IPS-18c (cell line): ENCODE results near the gene KRTAP29-1.
"Not testable (repeated sequence)": the region's sequence is repeated elsewhere in the genome, so short reads cannot be mapped to it uniquely, and the experiment has no call there.

ENCODE experiments used
- H3K4me3 ChIP-seq: 2 replicates; pipeline ENCODE4 v1.7.0; 2013; ENCODE audit warnings: low read depth, mild to moderate bottlenecking, low read length, moderate library complexity; ENCODE audit not compliant: insufficient read depth
- H3K9me3 ChIP-seq: one replicate; pipeline ENCODE4 v1.6.1; 2013; ENCODE audit warnings: mild to moderate bottlenecking, low read length, moderate library complexity; ENCODE audit not compliant: control insufficient read depth, insufficient read depth

The KRTAP29-1 gene, protein sequence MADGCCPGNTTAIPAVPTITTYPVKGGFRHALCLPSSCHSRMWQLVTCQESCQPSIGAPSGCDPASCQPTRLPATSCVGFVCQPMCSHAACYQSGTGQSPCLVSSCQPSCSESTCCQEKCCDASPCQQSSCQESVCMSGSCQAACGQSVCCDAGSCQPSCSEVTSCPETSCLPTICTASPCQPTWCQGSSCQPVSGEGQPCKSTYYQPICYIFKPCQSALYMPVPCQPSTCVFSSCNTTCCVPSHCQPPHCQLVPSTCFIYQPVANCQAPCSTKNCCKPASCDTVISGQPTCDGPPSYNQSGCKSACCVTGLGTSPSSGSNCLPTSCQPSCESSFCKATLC

GRCh38 chr17:41301916-41302901 lies at the start of gene KRTAP29-1:
KRTAP29-1 (minus strand) TSS chr17:41302851; CDS start chr17:41302851, 0 bp downstream.
- no peaks in the 10 kb centered on the region for H3K9me3 ChIP-seq

GRCh38 chr17:41351177-41351576 lies 48.5 kb upstream of the KRTAP29-1 start:
- Histone ChIP-seq H3K4me3 (no peak overlapping the region), H3K9me3 (no peaks in the 10 kb centered on the region)

More at GRCh38 chr17:41301916-41302901, at the start of gene KRTAP29-1:
- H3K4me3 ChIP-seq, result no peak within 1 kb of the TSS

- not testable (repeated sequence) for H3K9me3 ChIP-seq, H3K4me3 ChIP-seq
These were observed 47.8 kb upstream of the KRTAP29-1 start, which contains the start of gene KRT33A for GRCh38 chr17:41350381-41350878. KRT33A (minus strand) TSS chr17:41350828; CDS start chr17:41350767, 61 bp downstream.

DNA sequence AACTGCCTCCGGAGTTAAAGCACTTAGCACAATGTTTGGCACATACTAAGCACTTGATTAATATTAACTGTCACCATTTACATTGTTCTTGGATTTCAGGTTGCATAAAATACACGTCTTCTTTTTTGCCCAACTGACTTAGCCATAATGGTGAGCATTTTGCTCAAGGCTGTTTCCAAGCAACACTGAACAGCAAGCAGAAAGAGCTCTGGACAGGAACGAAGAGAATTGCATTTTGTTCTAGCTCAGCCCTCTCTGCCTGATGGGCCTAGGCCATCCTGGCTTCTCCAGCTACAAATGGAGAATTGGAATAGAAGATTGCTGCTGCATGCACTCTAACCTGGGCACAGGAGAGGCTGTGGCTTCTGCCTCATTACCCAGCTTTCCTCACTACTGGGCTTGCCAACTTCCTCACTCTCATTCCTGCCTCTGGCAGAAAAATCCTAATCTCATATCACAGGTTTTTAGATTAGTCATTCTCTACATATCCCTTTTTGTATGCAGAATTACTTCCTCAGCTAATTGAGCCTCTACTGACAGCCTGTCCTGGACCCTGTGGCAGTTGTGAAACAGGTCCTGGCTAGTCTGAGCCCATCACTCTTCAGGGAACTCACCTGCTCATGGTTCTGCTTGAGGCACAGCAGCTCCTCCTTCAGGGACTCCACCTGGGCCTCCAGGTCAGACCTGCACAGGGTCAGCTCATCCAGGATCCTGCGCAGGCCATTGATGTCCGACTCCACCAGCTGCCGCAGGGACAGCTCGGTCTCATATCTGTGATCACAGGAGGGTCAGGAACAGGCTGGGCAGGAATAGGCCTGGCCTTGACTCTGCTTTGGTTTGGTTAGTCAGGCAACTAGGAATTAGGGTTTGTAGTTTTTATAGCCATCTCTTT lies 45.5 kb upstream of the KRTAP29-1 start:
- H3K4me3 ChIP-seq, result no peak overlapping the region
- H3K9me3 ChIP-seq, result peaks cover 2% of the 10 kb centered on the region

GRCh38 chr17:41346421-41346820 lies 43.8 kb upstream of the KRTAP29-1 start:
- H3K9me3 ChIP-seq, H3K4me3 ChIP-seq: not testable (repeated sequence)

GRCh38 chr17:41345992-41346391 lies 43.3 kb upstream of the KRTAP29-1 start:
- H3K9me3 ChIP-seq, result peaks cover 2% of the 10 kb centered on the region
- H3K4me3 ChIP-seq, result no peak overlapping the region

DNA sequence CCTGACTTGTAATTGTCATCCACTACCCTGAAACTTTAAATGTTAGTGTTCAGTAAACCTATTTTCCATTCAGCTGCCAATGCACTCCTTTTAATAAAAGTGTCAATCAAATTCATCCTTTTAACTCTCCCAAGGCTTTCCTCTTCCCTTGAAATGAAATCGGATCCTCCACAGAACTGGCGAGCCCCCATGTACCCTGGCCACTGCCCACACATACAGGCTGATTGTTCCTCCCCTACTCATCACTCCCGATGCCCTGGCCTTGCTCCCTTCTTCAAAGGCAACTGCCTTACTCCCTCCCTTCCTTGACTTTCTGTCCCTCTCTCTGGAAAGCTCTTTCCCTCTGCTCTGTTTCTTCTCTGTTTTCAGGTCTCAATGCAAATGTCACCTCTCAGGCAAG lies 40.4 kb upstream of the KRTAP29-1 start:
- Histone ChIP-seq H3K4me3 (no peak overlapping the region), H3K9me3 (peaks cover 2% of the 10 kb centered on the region)

- no peak overlapping the region for H3K4me3 ChIP-seq
These were observed 38.5 kb upstream of the KRTAP29-1 start for GRCh38 chr17:41340934-41341861.

DNA sequence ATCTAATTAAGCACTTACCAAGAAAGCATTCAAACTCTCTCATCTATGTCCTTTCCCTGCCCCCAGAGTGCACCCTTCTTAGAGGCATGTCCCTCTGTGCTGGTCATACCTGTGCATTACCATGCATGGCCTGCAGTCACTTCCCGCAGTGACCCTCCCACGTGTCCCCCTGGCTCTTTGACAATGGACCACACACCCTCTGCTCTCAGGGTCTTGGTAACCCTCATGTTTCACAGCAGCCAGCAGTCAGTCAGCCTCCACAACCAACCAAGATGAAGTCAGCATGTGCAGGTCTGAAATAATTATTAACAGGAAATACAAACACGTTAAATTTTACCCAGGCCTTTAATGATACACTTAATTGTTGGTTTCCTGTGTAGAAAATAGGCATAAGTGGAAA lies 37.8 kb upstream of the KRTAP29-1 start:
- peaks cover 2% of the 10 kb centered on the region for H3K9me3 ChIP-seq
- no peak overlapping the region for H3K4me3 ChIP-seq

More at GRCh38 chr17:41340934-41341861, 38.5 kb upstream of the KRTAP29-1 start:
- H3K9me3 ChIP-seq, result peaks cover 2% of the 10 kb centered on the region

- no peak overlapping the region for H3K4me3 ChIP-seq
- H3K9me3 ChIP-seq, result peaks cover 2% of the 10 kb centered on the region
These were observed 37.0 kb upstream of the KRTAP29-1 start for GRCh38 chr17:41339571-41340172.

DNA sequence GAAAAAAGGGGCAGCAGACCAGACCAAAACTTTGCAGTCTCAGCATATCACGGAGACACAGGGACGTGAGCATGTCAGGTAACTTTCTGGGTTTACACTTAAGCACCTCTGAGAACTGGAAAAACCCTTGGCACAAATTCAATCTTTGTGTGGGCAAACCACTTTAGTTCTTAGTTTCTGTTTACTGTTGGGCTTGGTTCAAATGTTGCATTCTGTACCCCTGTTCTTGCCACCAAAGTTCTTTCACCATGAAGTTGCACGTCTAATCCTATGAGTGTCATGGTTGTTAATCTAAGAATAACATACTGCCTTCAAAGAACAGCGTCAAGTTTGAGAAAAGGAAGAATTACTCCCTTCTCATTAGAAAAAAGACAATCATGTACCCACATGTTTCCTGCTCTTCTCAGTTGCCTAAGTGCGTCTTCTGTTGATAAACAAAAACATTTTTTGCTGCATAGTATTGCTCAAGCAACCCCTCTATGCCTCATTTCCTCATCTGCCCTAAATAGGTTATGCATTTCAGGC lies 36.4 kb upstream of the KRTAP29-1 start:
- Histone ChIP-seq H3K9me3 (no peaks in the 10 kb centered on the region), H3K4me3 (no peak overlapping the region)

GRCh38 chr17:41335747-41336146 lies 33.1 kb upstream of the KRTAP29-1 start:
- no peak overlapping the region for H3K4me3 ChIP-seq

DNA sequence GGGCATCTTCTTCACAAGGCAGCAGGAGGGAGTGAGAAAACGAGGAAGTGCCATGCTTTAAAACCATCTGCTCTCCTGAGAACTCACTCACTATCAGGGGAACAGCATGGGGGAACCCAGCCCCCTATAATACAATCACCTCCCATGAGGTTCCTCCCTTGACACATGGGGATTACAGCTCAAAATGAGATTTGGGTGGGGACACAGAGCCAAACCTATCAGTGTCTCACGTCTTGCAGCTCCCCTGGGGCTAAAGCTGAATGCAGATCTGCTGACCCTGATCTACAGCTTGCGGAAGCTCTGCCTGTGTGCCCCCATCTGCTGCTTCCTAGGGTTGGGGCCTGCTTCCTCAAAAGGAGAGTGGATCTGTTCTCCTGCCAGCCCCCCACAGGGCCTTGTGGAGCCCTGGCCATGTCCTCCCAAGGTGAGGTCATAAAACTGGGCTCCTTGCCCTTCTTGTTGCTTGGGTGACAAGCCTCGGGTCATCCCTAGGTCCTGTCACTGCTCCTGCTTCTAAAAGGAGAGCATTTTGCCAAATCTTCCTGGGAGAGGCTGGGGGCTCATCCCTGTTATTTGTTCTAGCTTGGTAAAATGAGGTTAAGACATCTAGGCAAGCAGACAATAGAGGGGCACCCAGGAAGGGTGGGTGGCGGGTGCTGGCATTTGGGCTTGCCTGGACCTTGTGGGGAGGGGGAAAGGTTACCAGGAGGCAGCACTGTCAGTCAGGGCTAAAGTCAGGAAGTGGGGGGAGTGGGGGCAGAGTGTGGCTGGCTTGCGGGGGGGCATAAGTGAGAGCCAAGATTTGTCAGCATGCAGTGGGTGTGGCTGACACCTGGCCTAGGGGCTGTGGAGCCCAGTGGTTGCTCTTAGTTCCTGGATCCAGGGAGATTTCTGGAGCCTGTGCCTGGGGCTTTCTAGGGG lies 32.0 kb upstream of the KRTAP29-1 start:
- H3K9me3 ChIP-seq, result no peaks in the 10 kb centered on the region

More at GRCh38 chr17:41335747-41336146, 33.1 kb upstream of the KRTAP29-1 start:
- H3K9me3 ChIP-seq, result no peaks in the 10 kb centered on the region

GRCh38 chr17:41333836-41334235 lies 31.2 kb upstream of the KRTAP29-1 start:
- no peak overlapping the region for H3K4me3 ChIP-seq
- H3K9me3 ChIP-seq, result no peaks in the 10 kb centered on the region

More for the DNA sequence above, 32.0 kb upstream of the KRTAP29-1 start:
- H3K4me3 ChIP-seq, result no peak overlapping the region
